HG02571 (cell line): Measurements from ENCODE around the gene CFL2.

Experiments
- ATAC-seq: cut with Tn5 transposase; IDR thresholded peaks from one replicate; pipeline ENCODE4 v1.9.1; 2021; ENCODE audit warnings: mild to moderate bottlenecking, moderate library complexity; ENCODE audit not compliant: unreplicated experiment

CFL2 gene

DNA sequence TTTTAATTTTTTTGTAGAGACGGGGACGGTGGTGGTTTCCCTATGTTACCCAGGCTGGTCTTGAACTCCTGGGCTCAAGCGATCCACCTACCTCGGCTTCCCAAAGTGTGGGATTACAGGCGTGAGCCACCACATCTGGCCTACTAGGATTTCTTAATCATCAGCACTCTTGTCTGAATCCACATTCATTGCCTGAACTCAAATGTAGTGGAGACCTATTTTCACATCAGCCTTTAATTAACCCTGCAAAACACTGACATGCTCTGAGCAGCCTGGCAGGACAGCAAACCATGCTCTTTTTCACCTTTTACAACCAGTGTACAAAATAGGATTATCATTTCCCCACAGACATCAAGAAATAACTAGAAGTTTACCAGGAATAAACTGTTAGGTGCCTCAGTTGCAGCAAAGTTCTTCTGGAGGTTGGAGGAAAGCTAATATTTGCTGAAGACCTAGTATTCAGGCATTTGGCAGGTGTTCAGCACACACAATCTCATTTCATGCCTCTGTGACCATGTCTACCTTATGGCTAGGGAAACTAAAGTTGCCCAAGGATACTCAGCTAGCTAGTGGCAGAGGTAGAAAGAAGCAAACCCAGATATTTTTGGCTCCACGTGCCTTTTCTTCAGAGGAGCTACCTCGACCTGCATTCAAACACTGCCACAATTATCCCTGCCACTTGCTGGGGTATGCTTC lies 37.7 kb downstream of the CFL2 start:
- no peak for ATAC-seq

GRCh38 chr14:34673702-34674101 lies 40.7 kb downstream of the CFL2 start:
- ATAC-seq: no peak

DNA sequence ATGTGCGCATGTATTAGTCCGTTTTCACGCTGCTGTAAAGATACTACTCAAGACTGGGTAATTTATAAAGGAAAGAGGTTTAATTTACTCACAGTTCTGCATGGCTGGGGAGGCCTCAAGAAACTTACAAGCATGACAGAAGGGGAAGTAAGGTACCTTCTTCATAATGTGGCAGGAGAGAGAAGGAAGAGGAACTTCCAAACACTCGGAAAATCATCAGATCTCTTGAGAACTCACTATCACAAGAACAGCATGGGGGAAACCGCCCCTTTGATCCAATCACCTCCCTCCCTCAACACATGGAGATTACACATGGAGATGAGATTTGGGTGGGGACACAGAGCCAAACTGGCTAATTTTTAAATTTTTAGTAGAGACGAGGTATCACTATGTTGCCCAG lies 42.7 kb downstream of the CFL2 start:
- ATAC-seq: no peak

DNA sequence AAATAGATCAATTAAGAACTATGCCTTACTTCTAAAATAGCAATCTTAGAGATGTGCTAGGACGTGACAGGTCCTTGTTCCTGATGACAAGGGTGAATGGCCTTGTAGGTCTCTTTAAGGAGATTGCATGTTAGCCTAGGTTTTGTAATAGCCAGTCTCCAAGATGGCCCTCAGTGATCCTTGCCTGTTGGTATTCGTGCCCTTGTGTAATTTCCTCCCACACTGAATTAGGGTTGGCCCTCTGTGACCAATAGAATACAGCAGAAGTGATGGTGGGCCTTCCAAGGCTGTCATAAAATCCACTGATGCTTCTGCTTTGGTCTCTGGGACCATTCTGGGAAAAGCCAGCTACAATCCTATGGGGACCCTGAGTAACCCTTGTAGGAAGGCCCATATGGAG lies 46.3 kb downstream of the CFL2 start:
- ATAC-seq: no peak

GRCh38 chr14:34667007-34667406 lies 47.4 kb downstream of the CFL2 start:
- no peak for ATAC-seq

- no peak for ATAC-seq
These were observed 48.5 kb downstream of the CFL2 start for GRCh38 chr14:34665785-34666435.

DNA sequence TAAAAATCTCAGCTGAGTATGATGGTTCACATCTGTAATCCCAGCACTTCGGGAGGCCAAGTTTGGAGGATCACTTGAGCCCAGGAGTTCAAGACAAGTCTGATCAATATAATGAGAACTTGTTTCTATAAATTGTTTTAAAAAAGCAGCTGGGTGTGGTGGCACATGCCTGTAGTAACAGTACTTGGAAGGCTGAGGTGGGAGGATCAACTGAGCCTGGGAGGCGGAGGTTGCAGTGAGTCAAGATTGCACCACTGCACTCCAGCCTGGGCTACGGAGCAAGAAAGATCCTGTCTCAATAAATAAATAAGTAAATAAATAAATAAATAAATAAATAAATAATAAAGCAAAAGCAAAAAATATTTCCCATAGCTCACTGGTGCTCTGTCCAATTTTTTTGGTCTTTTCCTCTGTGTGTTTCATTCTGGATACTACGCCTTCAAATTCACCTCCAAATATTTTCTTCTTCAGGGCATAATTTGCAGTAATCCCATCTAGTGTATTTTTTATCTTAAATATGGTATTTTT lies 51.8 kb downstream of the CFL2 start:
- no peak for ATAC-seq

DNA sequence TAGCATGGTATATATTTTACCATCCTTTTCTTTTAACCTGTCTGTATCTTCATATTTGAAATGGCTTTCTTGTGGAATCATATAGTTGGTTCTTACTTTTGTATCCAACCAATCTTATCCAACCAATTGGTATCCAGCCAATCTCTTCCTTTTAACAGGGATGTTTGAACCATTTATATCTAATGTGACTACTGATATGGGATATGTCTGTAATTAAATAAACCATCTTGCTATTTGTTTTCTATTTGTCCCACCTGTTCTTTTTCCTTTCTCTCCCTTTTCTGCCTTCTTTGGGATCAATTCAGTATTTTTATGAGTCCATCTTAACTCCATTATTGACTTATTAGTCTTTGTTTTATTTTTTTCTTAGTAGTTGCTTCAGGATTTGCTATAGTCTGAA lies 53.6 kb downstream of the CFL2 start:
- no peak for ATAC-seq
